NT2/D1 (cell line): ENCODE results near the gene ZNF324.

ENCODE experiments used
- DNase-seq: peaks from one replicate; pipeline ENCODE4 v3.0.0-alpha.2; 2011; ENCODE audit warnings: low read depth, low spot score
- H3K27me3 ChIP-seq: 2 replicates; pipeline ENCODE4 v1.6.0; 2011; ENCODE audit warnings: mild to moderate bottlenecking; ENCODE audit not compliant: insufficient read length, insufficient read depth
- H3K36me3 ChIP-seq: 2 replicates; pipeline ENCODE4 v1.6.1; 2011; ENCODE audit warnings: mild to moderate bottlenecking, low read length, mixed read lengths; ENCODE audit not compliant: insufficient read depth, insufficient read length
- H3K4me1 ChIP-seq: 2 replicates; pipeline ENCODE4 v1.5.1; 2011; ENCODE audit not compliant: insufficient read depth, insufficient read length
- H3K4me3 ChIP-seq: 2 replicates; pipeline ENCODE4 v1.5.1; 2011; ENCODE audit warnings: low read depth; ENCODE audit not compliant: insufficient read length
- H3K9ac ChIP-seq: 2 replicates; pipeline ENCODE4 v1.6.0; 2011; ENCODE audit warnings: low read depth; ENCODE audit not compliant: insufficient read length
- H3K9me3 ChIP-seq: 2 replicates; pipeline ENCODE4 v1.5.1; 2011; ENCODE audit warnings: mild to moderate bottlenecking, low read length; ENCODE audit not compliant: insufficient read depth
- SUZ12 ChIP-seq: IDR thresholded peaks from 2 replicates; pipeline ENCODE4 v1.6.1; 2011; ENCODE audit not compliant: insufficient read length, insufficient read depth; ENCODE audit errors: extremely low read depth
- YY1 ChIP-seq: IDR thresholded peaks from 2 replicates; pipeline ENCODE4 v1.6.1; 2011; ENCODE audit not compliant: insufficient read length, insufficient read depth
- ZNF274 ChIP-seq: IDR thresholded peaks from 2 replicates; pipeline ENCODE4 v1.6.1; 2011; ENCODE audit warnings: mild to moderate bottlenecking, low read depth, low read length

The ZNF324 gene

GRCh38 chr19:58511353-58512208 lies 44.7 kb downstream of the ZNF324 start, which contains the start of gene SLC27A5:
SLC27A5 (minus strand) TSS chr19:58511992; CDS start chr19:58511955, 37 bp downstream.
- peaks cover 4% of the 10 kb centered on the region for H3K4me1 ChIP-seq
- peaks cover 9% of the 10 kb centered on the region; the same call in 1 of the 2 replicates for H3K9me3 ChIP-seq
- no peaks in the 10 kb centered on the region for H3K27me3 ChIP-seq
- no peak for DNase-seq
- H3K4me3 ChIP-seq, result no peak within 1 kb of the TSS
- TF ChIP-seq YY1 (no peak), ZNF274 (no peak), SUZ12 (no peak)
- peak within 1 kb of the TSS; percentile 13 for H3K9ac ChIP-seq
- H3K36me3 ChIP-seq, result peaks cover 6% of the 10 kb centered on the region

- no peaks in the 10 kb centered on the region for H3K9me3 ChIP-seq
- peaks cover 17% of the 10 kb centered on the region for H3K36me3 ChIP-seq
- H3K27me3 ChIP-seq, result no peaks in the 10 kb centered on the region
- H3K9ac ChIP-seq, result peak overlapping the region; percentile 56
- H3K4me3 ChIP-seq, result no peak overlapping the region
- no peak for DNase-seq
- TF ChIP-seq SUZ12, result no peak
- no peak for TF ChIP-seq YY1
- peaks cover 15% of the 10 kb centered on the region for H3K4me1 ChIP-seq
Measured at GRCh38 chr19:58513213-58513693, 46.4 kb downstream of the ZNF324 start.

- Histone ChIP-seq H3K4me3 (peak overlapping the region; percentile 65), H3K27me3 (no peaks in the 10 kb centered on the region), H3K9ac (peak overlapping the region; percentile 95), H3K36me3 (peaks cover 17% of the 10 kb centered on the region), H3K9me3 (no peaks in the 10 kb centered on the region), H3K4me1 (peaks cover 15% of the 10 kb centered on the region)
- TF ChIP-seq ZNF274, result no peak
- no peak for TF ChIP-seq YY1
- TF ChIP-seq SUZ12, result no peak
- peak; percentile 87 for DNase-seq
Measured at GRCh38 chr19:58513694-58514563, 47.0 kb downstream of the ZNF324 start.

- H3K9me3 ChIP-seq, result no peaks in the 10 kb centered on the region
- H3K9ac ChIP-seq, result peak overlapping the region; percentile 95
- peak overlapping the region; percentile 65 for H3K4me3 ChIP-seq
- peaks cover 17% of the 10 kb centered on the region for H3K36me3 ChIP-seq
- TF ChIP-seq SUZ12 (no peak), YY1 (no peak), ZNF274 (no peak)
- no peak for DNase-seq
- peaks cover 15% of the 10 kb centered on the region for H3K4me1 ChIP-seq
- H3K27me3 ChIP-seq, result no peaks in the 10 kb centered on the region
Measured at GRCh38 chr19:58514564-58515022, 47.7 kb downstream of the ZNF324 start.

- Histone ChIP-seq H3K4me3 (no peak overlapping the region), H3K9me3 (no peaks in the 10 kb centered on the region), H3K4me1 (peaks cover 15% of the 10 kb centered on the region), H3K27me3 (no peaks in the 10 kb centered on the region), H3K36me3 (peaks cover 17% of the 10 kb centered on the region), H3K9ac (peak overlapping the region; percentile 64)
- no peak for DNase-seq
- no peak for TF ChIP-seq ZNF274
- TF ChIP-seq SUZ12, result no peak
- TF ChIP-seq YY1, result no peak
Measured at GRCh38 chr19:58515259-58515658, 48.4 kb downstream of the ZNF324 start.

- peaks cover 15% of the 10 kb centered on the region for H3K4me1 ChIP-seq
- no peak overlapping the region for H3K4me3 ChIP-seq
- H3K27me3 ChIP-seq, result no peaks in the 10 kb centered on the region
- peaks cover 17% of the 10 kb centered on the region for H3K36me3 ChIP-seq
- H3K9ac ChIP-seq, result peak overlapping the region; percentile 54
- DNase-seq, result no peak
- TF ChIP-seq SUZ12, result no peak
- no peak for TF ChIP-seq YY1
- no peak for TF ChIP-seq ZNF274
- H3K9me3 ChIP-seq, result no peaks in the 10 kb centered on the region
Measured at GRCh38 chr19:58516246-58516836, 49.5 kb downstream of the ZNF324 start.
